Tracheal epithelial cell (primary cell): ENCODE measurements around the gene HEATR1. TPM values are rescaled to one million over a fixed set of nuclear protein-coding genes. Genes with fewer than 3 reads are reported as not detected.

ENCODE experiments used
- total RNA-seq: library from RNA; depleted of rRNA; stranded (reverse); fragments of >200 nt; gene quantifications from 2 replicates; pipeline ENCODE4 v1.2.1, GENCODE V29; 2014

Gene HEATR1
- total RNA-seq, result 32.5 and 45.4 TPM in 2 replicates

GRCh38 chr1:236603991-236604904, at the start of gene HEATR1:
Gene HEATR1, minus strand, starts transcription at chr1:236604516. Its CDS starts 421 bp downstream, at chr1:236604095.

GRCh38 chr1:236523704-236524141, 80.6 kb downstream of the HEATR1 start, which contains the start of gene LGALS8:
Gene LGALS8, plus strand, starts transcription at chr1:236523982. Its CDS starts 2,089 bp downstream, at chr1:236526071.

Other genes with a start within 250 kb of the HEATR1 start
- gene EDARADD, start 210.2 kb downstream of the HEATR1 start, total RNA-seq, result 0.85 and 3.1 TPM in 2 replicates
- 39.9 and 66.3 TPM in 2 replicates for gene LGALS8, start 80.5 kb downstream of the HEATR1 start, total RNA-seq
- not detected in 2 replicates for gene ACTN2, start 82.0 kb upstream of the HEATR1 start, total RNA-seq
- 15.3 and 20.5 TPM in 2 replicates for gene MTR, start 190.8 kb upstream of the HEATR1 start, total RNA-seq